K562 (cell line): Measurements from ENCODE around the gene PPP1R14C.

Experiments
- ARID1B ChIP-seq: fragments of 450-650 bp; IDR thresholded peaks from 2 replicates; pipeline ENCODE4 v1.6.1; 2016; ENCODE audit warnings: antibody characterized with exemption, mild to moderate bottlenecking, inconsistent platforms
- BCLAF1 ChIP-seq, 2 experiments: fragments of 450-650 bp in 1 of 2; IDR thresholded peaks; 2 replicates each; pipeline ENCODE4 v1.6.1; 2011 to 2017; ENCODE audit warnings: low read depth in 2 of 2, antibody characterized with exemption in 1 of 2, borderline replicate concordance in 1 of 2, low read length in 1 of 2, mild to moderate bottlenecking in 1 of 2, mixed read lengths in 1 of 2; ENCODE audit not compliant: control insufficient read depth in 1 of 2
- FOS ChIP-seq: IDR thresholded peaks from 3 replicates; pipeline ENCODE4 v1.6.1; 2011; ENCODE audit not compliant: insufficient read length; ENCODE audit errors: extremely low read depth
- FOXJ3 ChIP-seq: sonication (generic); formaldehyde crosslinking; IDR thresholded peaks from 2 replicates; pipeline ENCODE4 v1.4.0; 2020; ENCODE audit warnings: mild to moderate bottlenecking, missing genetic modification reagents
- GABPB1 ChIP-seq: sonication (generic); formaldehyde crosslinking; IDR thresholded peaks from 2 replicates; pipeline ENCODE4 v1.8.0; 2022; ENCODE audit warnings: mild to moderate bottlenecking, missing genetic modification reagents
- MEIS2 ChIP-seq: fragments of 450-650 bp; IDR thresholded peaks from 2 replicates; pipeline ENCODE4 v1.6.1; 2014; ENCODE audit warnings: mild to moderate bottlenecking; ENCODE audit not compliant: partially characterized antibody
- RAD51 ChIP-seq: fragments of 450-650 bp; IDR thresholded peaks from 2 replicates; pipeline ENCODE4 v1.7.1; 2016; ENCODE audit warnings: low read depth, mild to moderate bottlenecking, borderline replicate concordance
- SAFB2 ChIP-seq: fragments of 200-400 bp; formaldehyde crosslinking; IDR thresholded peaks from 2 replicates; pipeline ENCODE4 v1.6.1; 2018; ENCODE audit warnings: borderline replicate concordance, low read length, low read depth, moderate library complexity; ENCODE audit not compliant: severe bottlenecking
- TCF7 ChIP-seq: sonication (generic); IDR thresholded peaks from 2 replicates; pipeline ENCODE4 v1.6.1; 2016; ENCODE audit warnings: antibody characterized with exemption, borderline replicate concordance
- YBX1 ChIP-seq: fragments of 450-650 bp; IDR thresholded peaks from 2 replicates; pipeline ENCODE4 v1.7.1; 2016; ENCODE audit warnings: mild to moderate bottlenecking
- ZNF561 ChIP-seq: fragments of 450-650 bp; formaldehyde crosslinking; conservative IDR thresholded peaks from 2 replicates; pipeline ENCODE4 v1.4.0; 2020; ENCODE audit warnings: mild to moderate bottlenecking, moderate library complexity
- TF ChIP-seq, protein P1 (sequence below): IDR thresholded peaks from 2 replicates; pipeline ENCODE4 v1.6.1; 2016; ENCODE audit warnings: missing genetic modification characterization, missing compliant biosample characterization

DNA sequence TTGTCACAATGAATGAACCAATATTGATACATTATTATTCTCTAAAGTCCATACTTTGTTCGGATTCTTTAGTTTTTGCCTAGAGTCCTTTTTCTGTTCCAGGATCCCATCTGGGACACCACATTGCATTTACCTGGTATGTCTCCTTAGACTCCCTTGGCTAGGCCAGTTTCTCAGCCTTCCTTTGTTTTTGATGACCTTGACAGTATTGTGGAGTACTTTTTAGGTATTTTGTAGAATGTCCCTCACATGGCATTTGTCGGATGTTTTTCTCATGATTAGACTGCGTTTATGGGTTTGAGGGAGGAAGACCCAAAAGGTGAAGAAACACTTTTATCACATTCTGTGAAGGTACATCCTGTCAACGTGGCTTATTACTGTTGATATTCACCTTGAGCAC lies 16.9 kb downstream of the PPP1R14C start:
- TF ChIP-seq MEIS2 (no peak), YBX1 (no peak), ARID1B (no peak), FOXJ3 (CRISPR knock-in tag) (no peak), TCF7 (no peak), FOS (no peak), SAFB2 (no peak), ZNF561 (CRISPR knock-in tag) (no peak), GABPB1 (CRISPR knock-in tag) (no peak), BCLAF1 (IDR thresholded peaks at IDR 0.05; ENCODE audit: borderline replicate concordance in 1 of 2, control insufficient read depth in 1 of 2, low read depth in 2 of 2, low read length in 1 of 2) (no peak), RAD51 (no peak)
- TF ChIP-seq, protein P1, sequence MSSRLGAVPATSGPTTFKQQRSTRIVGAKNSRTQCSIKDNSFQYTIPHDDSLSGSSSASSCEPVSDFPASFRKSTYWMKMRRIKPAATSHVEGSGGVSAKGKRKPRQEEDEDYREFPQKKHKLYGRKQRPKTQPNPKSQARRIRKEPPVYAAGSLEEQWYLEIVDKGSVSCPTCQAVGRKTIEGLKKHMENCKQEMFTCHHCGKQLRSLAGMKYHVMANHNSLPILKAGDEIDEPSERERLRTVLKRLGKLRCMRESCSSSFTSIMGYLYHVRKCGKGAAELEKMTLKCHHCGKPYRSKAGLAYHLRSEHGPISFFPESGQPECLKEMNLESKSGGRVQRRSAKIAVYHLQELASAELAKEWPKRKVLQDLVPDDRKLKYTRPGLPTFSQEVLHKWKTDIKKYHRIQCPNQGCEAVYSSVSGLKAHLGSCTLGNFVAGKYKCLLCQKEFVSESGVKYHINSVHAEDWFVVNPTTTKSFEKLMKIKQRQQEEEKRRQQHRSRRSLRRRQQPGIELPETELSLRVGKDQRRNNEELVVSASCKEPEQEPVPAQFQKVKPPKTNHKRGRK (tag), result no peak
